ENCODE measurements around the gene RAPGEF4. TPM values are rescaled to one million over a fixed set of nuclear protein-coding genes. Genes with fewer than 3 reads are reported as not detected.
"Not testable (repeated sequence)": the region's sequence is repeated elsewhere in the genome, so short reads cannot be mapped to it uniquely, and the experiment has no call there.

The RAPGEF4 gene
- total RNA-seq, 2 donors from 2014 or later, result 1.4 to 2.2 TPM

DNA sequence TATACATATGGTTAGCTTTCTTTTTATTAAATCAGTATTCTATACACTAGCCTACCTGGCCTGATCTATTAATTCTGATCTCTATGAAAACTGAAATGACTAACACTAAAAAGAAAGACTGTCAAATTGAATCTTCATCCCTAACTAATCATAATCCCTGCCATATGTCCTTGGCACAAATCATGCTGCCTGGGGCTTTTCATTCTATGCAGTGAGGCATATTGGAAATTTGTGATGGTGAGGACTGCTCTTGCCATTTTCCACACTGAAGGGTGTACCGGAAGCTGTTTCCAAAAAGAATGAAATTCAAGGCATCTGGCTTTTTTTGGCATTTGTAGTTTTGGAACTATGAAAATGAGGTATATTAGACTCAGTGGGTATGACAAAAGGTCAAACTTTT is 39.7 kb downstream of the RAPGEF4 start:
- no peak for ATAC-seq (replicated peaks)
- H3K27ac Mint-ChIP-seq, result no peak overlapping the region
- H3K27me3 Mint-ChIP-seq, result peaks cover 19% of the 10 kb centered on the region
- no peaks in the 10 kb centered on the region for H3K36me3 Mint-ChIP-seq (ENCODE audit: low read depth)
- no peak overlapping the region for H3K4me3 Mint-ChIP-seq
- H3K9me3 Mint-ChIP-seq, result no peaks in the 10 kb centered on the region
- no peaks in the 10 kb centered on the region for H3K4me1 Mint-ChIP-seq

DNA sequence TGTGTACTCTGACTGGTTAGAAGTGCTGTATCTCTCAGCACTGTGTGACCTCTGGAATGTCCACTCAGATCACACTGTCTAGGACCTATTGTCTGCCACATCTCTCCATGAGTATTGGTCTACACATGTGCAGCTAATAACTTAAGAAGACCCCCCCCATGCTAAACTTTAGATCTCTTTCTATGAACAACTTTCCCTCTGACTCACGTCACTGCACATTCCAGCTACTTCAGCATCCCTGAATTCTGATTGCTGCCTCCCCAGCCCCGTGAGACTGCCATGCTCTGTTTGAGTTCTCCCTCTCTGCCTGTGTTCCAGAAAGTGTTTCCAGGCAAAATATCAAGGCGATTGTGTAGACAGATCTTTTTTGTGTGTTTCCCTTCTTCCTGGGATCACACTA is 41.8 kb downstream of the RAPGEF4 start:
- H3K27me3 Mint-ChIP-seq, result peaks cover 19% of the 10 kb centered on the region
- H3K27ac Mint-ChIP-seq, result no peak overlapping the region
- ATAC-seq (replicated peaks), result no peak
- H3K4me1 Mint-ChIP-seq, result no peaks in the 10 kb centered on the region
- no peak overlapping the region for H3K4me3 Mint-ChIP-seq
- H3K9me3 Mint-ChIP-seq, result no peaks in the 10 kb centered on the region
- no peaks in the 10 kb centered on the region for H3K36me3 Mint-ChIP-seq (ENCODE audit: low read depth)

DNA sequence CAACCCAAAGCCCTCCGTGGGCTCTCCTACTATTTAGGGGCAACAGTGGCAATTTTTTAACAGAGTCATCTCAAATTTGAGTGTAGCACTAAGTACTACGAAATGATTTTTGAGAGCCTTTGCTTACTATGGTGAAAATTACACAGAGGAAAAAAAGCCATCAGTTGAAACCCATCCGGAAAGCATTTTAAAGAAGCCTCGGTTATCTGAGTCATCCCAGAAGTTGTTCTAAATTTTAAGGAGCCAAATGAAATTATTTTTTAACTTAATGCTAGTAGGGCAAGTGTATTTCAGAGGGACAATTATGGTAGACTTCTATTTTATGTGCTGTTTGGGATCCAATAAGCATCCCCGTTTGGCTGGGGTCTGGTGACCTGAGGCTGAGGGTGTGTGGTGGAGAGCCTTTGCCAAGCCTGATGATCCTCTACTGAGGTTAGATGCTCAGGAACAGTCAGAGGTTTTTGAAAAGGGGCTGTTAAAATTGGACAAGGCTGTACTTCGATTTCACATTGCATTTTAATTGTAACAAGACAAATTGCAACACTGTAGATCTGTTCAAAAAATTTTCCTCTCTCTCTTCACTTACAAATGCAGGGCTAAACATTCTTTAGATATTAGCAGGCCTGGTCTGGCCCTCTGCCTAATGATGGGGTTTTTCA is 47.0 kb downstream of the RAPGEF4 start:
- no peak for ATAC-seq (replicated peaks)
- Mint-ChIP-seq H3K27ac (no peak overlapping the region), H3K4me1 (no peaks in the 10 kb centered on the region), H3K4me3 (no peak overlapping the region), H3K36me3 (ENCODE audit: low read depth) (no peaks in the 10 kb centered on the region), H3K9me3 (no peaks in the 10 kb centered on the region), H3K27me3 (peaks cover 21% of the 10 kb centered on the region)

DNA sequence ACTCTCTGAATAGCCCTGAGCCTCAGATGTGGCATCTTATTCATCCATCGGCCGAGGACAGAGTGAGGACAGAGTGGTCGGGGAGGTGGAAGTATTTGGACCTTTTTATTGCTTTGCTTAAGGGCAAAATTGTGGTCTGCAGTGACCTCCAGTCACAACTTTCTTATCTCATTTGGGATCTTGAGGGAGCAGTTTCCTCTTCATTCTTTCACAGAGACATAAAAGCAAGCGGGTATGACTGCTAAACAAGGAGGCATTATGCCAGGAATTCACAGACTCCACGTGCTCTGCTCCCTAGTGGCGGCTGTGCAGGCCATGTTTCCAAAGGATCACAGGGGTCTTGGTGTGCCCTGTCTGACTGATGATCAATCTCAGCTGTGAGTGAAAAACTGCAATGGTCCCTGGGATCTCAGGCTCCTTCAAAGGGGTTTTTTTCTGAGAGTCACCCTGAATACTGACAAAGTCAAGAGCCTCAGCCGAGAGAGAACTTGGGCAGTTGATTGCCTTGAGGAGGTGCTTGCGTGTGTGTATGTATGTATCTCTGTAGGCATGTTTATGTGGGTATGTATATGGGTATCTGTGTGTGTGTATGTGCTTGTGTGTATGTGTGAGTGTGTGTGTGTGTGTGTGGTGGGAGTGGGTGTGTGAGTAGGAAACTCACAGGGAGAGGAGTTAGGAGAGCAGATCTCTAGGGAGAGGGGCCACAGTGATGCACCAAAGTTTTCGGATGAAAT is 47.7 kb downstream of the RAPGEF4 start:
- Mint-ChIP-seq H3K36me3 (ENCODE audit: low read depth) (no peaks in the 10 kb centered on the region), H3K9me3 (no peaks in the 10 kb centered on the region), H3K4me1 (no peaks in the 10 kb centered on the region), H3K27ac (no peak overlapping the region), H3K4me3 (no peak overlapping the region), H3K27me3 (peaks cover 21% of the 10 kb centered on the region)
- ATAC-seq (replicated peaks), result no peak

DNA sequence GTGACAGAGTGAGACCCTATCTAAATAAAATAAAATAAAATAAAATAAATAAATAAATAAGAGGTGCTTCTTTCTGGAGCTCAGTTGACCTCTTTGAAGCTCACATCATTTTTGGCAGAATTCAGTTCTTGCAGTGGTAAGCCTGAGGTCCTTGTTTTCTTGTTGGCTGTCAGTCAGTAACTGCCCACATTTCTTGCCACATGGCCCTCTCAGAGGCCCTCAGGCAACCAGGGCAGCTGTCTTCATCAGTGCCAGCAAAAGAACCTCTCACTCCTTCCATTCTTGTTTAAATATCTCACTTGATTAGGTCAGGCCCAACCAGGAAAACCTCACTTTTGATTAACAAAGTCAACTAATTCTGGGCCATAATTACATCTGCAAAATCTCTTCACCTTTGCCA is 53.2 kb downstream of the RAPGEF4 start:
- Mint-ChIP-seq H3K36me3 (ENCODE audit: low read depth) (no peaks in the 10 kb centered on the region), H3K4me1 (no peaks in the 10 kb centered on the region), H3K9me3 (no peaks in the 10 kb centered on the region)

DNA sequence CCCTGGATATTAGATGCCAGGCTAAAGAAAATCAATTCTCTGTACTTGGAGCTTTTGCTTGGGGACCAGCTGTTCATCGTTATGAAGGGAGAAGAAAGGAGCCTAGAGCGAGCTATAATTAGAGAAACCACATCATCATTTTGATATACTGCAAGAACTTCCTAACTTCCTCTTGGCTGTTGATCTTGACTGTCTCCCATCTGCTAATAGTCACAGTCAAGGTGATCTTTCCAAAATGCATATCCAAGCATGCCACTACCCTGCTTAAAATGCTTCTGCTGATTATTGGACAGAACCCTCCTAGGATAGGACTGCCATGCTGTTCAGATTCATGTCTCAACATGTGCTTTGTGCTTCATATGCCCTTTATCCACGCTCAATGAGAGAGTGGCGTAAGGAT is 54.8 kb downstream of the RAPGEF4 start:
- Mint-ChIP-seq H3K27me3 (peaks cover 19% of the 10 kb centered on the region), H3K27ac (no peak overlapping the region), H3K4me3 (no peak overlapping the region), H3K4me1 (no peaks in the 10 kb centered on the region), H3K36me3 (ENCODE audit: low read depth) (no peaks in the 10 kb centered on the region), H3K9me3 (no peaks in the 10 kb centered on the region)
- no peak for ATAC-seq (replicated peaks)

More for the DNA sequence above, 53.2 kb downstream of the RAPGEF4 start:
- Mint-ChIP-seq H3K27ac (no peak overlapping the region), H3K27me3 (peaks cover 17% of the 10 kb centered on the region), H3K4me3 (no peak overlapping the region)
- ATAC-seq (replicated peaks), result no peak

DNA sequence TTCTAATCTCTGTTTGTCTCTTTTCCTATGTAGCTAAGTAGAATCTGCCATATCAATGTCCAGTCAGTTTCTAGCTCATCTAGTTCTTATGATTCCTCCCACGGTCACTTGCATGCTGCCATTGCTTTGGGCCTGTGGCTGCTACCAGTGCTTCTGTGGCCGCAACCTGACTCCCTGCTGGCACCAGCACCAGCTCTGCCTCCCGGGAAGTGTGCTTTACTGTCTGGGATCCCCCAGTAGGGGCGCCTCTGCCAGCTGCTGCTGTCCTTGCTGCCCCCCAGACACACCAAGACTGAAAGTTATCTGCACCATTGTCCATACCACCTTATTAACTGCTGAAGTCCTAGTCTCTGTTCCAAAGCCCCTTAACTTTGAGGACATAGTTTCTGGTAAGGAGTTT is 56.3 kb downstream of the RAPGEF4 start:
- ATAC-seq (replicated peaks), result no peak
- no peaks in the 10 kb centered on the region for H3K9me3 Mint-ChIP-seq
- no peak overlapping the region for H3K4me3 Mint-ChIP-seq
- H3K4me1 Mint-ChIP-seq, result no peaks in the 10 kb centered on the region
- H3K27ac Mint-ChIP-seq, result no peak overlapping the region
- peaks cover 13% of the 10 kb centered on the region for H3K27me3 Mint-ChIP-seq
- no peaks in the 10 kb centered on the region for H3K36me3 Mint-ChIP-seq (ENCODE audit: low read depth)

DNA sequence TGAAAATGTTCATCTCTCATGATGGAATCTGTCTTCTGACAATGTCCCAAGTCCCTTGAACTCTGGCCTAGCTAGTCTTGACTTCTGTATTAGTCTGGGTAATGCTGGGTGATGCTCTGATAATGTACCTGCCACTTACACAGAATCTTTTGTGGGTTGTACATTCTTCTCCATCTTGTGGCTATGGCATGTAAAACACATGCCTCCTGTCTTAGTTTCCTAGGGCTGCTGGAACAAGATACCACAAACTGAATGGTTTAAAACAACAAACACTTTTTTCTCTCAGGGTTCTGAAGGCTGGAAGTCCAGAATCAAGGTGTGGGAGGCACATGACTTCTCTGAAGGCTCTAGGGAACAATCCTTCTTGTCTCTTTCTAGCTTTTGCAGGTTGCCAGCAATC is 57.1 kb downstream of the RAPGEF4 start:
- ATAC-seq (replicated peaks), result no peak
- no peaks in the 10 kb centered on the region for H3K36me3 Mint-ChIP-seq (ENCODE audit: low read depth)
- H3K27ac Mint-ChIP-seq, result no peak overlapping the region

DNA sequence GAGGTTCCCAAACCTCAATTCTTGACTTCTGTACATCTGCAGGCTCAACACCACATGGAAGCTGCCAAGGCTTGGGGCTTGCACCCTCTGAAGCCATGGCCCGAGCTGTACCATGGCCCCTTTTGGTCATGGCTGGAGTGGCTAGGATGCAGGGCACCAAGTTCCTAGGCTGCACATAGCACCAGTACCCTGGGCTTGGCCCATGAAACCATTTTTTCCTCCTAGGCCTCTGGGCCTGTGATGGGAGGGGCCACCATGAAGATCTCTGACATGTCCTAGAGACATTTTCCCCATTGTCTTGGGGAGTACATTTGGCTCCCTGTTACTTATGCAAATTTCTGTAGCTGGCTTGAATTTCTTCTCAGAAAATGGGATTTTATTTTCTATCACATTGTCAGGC is 67.7 kb downstream of the RAPGEF4 start:
- not testable (repeated sequence) for H3K4me1 Mint-ChIP-seq; H3K36me3 Mint-ChIP-seq (ENCODE audit: low read depth); H3K9me3 Mint-ChIP-seq; H3K4me3 Mint-ChIP-seq; H3K27ac Mint-ChIP-seq; H3K27me3 Mint-ChIP-seq; ATAC-seq (replicated peaks)

More for the DNA sequence above, 57.1 kb downstream of the RAPGEF4 start:
- H3K9me3 Mint-ChIP-seq, result no peaks in the 10 kb centered on the region
- H3K4me3 Mint-ChIP-seq, result no peak overlapping the region
- H3K4me1 Mint-ChIP-seq, result no peaks in the 10 kb centered on the region
- H3K27me3 Mint-ChIP-seq, result peaks cover 13% of the 10 kb centered on the region

DNA sequence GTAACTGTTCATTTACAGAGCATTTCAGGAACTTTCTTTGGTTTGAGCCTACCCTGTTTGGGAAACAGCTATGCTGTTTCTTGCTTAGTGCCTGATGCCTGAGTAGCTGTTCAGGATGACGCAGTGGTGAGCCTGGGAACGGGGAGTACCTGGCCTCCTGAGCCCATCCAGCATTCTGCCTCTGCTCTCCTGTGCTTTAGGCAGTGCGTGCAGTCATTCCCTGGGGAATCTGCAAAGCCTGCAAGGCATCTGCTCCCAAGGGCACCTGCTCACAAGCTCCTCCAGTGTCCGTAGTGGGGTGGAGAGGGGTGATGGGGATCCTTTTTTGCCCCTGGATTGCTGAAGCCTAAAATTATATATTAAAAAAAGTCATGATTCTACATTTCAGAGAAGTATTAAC is 68.8 kb downstream of the RAPGEF4 start:
- no peaks in the 10 kb centered on the region for H3K36me3 Mint-ChIP-seq (ENCODE audit: low read depth)
- H3K27me3 Mint-ChIP-seq, result peaks cover 2% of the 10 kb centered on the region
- H3K4me1 Mint-ChIP-seq, result no peaks in the 10 kb centered on the region
- ATAC-seq (replicated peaks), result no peak
- H3K4me3 Mint-ChIP-seq, result no peak overlapping the region
- H3K9me3 Mint-ChIP-seq, result peaks cover 4% of the 10 kb centered on the region
- H3K27ac Mint-ChIP-seq, result no peak overlapping the region

DNA sequence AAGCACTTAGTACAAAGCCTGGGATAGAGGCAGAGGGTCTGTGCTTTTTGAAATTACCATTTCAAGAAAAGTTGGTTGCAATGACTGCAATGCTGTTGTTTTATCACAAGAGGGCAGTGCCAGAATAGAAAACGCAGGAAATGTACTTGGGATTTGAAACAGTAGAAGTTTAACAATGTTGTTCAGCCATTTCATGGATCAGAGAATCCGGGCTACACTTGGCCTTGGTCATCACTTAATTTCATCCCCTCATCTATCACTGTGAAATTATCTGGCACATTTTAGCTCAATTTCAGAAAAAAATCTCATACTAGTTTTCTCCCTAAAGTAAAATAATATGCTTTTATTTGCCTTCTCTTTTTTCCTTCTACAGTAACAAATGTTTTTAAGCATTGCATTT is 70.8 kb downstream of the RAPGEF4 start:
- Mint-ChIP-seq H3K4me1 (no peaks in the 10 kb centered on the region), H3K36me3 (ENCODE audit: low read depth) (no peaks in the 10 kb centered on the region)
- no peak for ATAC-seq (replicated peaks)

DNA sequence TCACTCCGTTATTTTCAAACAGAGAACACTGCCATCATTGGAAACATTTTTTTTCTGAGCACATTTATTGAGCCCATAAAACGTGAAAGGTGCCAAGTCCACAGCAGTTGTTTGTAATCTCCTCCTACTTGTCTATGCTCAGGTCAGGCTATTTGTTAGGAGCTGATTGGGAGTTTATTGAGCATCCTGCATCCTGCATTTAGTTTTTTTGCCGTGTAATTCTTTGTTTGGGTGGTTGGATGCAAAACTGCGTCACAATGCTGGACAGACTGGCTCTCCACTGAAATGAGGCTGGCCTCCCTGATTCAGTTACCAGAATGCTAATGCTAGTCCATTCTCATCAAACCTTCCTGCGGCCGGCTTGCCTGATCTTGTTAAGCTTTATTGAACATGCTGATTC is 71.4 kb downstream of the RAPGEF4 start:
- no peaks in the 10 kb centered on the region for H3K36me3 Mint-ChIP-seq (ENCODE audit: low read depth)
- no peak for ATAC-seq (replicated peaks)
- peaks cover 4% of the 10 kb centered on the region for H3K9me3 Mint-ChIP-seq
- no peaks in the 10 kb centered on the region for H3K27me3 Mint-ChIP-seq
- H3K4me3 Mint-ChIP-seq, result no peak overlapping the region
- no peak overlapping the region for H3K27ac Mint-ChIP-seq
- H3K4me1 Mint-ChIP-seq, result no peaks in the 10 kb centered on the region

More for the DNA sequence above, 70.8 kb downstream of the RAPGEF4 start:
- H3K27me3 Mint-ChIP-seq, result no peaks in the 10 kb centered on the region
- peaks cover 4% of the 10 kb centered on the region for H3K9me3 Mint-ChIP-seq
- H3K4me3 Mint-ChIP-seq, result no peak overlapping the region
- no peak overlapping the region for H3K27ac Mint-ChIP-seq

DNA sequence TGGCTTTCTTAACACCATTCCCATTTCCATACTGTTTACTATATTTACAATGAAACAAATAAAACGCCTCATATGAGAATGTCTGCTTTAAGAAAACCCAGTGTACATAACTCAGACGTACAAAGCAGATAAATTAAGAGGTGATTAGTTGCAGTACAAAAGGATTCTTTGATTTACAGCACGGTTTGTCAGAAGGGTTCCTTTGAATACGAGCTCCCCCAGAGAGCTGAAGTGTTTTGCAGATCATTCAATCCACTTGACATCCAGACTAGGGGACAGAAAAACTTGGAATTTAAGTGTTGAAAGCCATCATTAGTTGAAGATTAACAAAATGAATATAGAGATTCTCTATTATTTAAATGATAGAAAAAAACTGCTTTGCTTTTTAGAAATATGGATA is 72.5 kb downstream of the RAPGEF4 start:
- Mint-ChIP-seq H3K9me3 (no peaks in the 10 kb centered on the region), H3K27me3 (no peaks in the 10 kb centered on the region), H3K4me1 (no peaks in the 10 kb centered on the region), H3K36me3 (ENCODE audit: low read depth) (no peaks in the 10 kb centered on the region), H3K4me3 (no peak overlapping the region), H3K27ac (no peak overlapping the region)
- no peak for ATAC-seq (replicated peaks)

DNA sequence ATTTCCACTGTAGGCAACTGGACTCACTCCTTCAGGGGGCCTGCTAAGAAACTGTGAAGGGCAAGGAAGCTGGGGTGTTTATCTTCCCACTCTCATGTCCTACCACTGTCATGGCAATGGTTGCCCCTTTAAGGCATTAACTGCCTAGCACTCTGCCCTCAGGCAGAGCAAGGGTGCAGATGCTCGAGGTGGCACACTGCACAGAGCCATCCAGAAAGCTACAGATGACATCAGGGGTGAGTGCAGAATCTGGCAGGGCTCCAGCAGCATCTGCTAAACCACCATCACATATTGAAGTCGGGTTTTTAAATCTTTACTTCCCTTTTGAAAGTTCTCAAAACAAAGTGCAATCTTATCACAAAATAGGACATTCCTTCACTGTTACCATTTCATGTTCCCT is 75.4 kb downstream of the RAPGEF4 start:
- ATAC-seq (replicated peaks), result no peak
- H3K4me1 Mint-ChIP-seq, result no peaks in the 10 kb centered on the region
- no peaks in the 10 kb centered on the region for H3K36me3 Mint-ChIP-seq (ENCODE audit: low read depth)

DNA sequence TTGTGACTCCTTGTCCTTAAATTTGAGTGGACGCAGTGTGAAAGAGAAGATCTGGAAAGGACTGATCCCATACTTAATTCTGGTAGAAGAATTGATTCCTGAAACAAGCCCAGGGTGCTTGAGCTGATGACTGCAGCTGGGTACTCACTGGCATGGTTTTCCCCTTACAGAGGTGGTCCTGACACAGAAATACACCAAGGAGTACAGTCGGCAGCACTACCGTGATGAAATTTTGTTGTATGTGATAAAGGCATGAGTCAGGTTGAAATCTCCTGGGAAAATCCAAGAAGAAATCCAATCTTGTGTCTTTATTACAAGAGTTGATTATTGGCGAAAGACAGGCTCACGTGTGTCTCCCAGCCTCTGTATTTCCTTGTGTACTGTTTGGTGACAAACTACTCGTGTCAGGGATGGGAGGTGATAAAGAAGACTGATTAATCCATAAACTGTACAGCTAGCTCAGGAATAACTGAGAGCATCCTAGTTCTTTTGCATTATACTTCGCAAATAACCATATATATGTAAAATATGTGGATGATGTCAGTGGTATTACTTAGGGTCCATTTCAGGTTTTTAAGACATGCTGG is 76.6 kb downstream of the RAPGEF4 start:
- Mint-ChIP-seq H3K4me3 (no peak overlapping the region), H3K4me1 (no peaks in the 10 kb centered on the region), H3K27ac (no peak overlapping the region), H3K27me3 (peaks cover under 1% of the 10 kb centered on the region), H3K36me3 (ENCODE audit: low read depth) (no peaks in the 10 kb centered on the region), H3K9me3 (no peaks in the 10 kb centered on the region)
- ATAC-seq (replicated peaks), result no peak

More for the DNA sequence above, 75.4 kb downstream of the RAPGEF4 start:
- Mint-ChIP-seq H3K9me3 (no peaks in the 10 kb centered on the region), H3K27me3 (no peaks in the 10 kb centered on the region), H3K27ac (no peak overlapping the region), H3K4me3 (no peak overlapping the region)
